Right ventricle myocardium inferior (tissue), 1 donor: ENCODE data around the gene SCN4A. TPM values are rescaled to one million over a fixed set of nuclear protein-coding genes. Genes with fewer than 3 reads are reported as not detected.
"Not testable (repeated sequence)": the region's sequence is repeated elsewhere in the genome, so short reads cannot be mapped to it uniquely, and the experiment has no call there.

Experiments
- ATAC-seq: fragments of 200-7000 bp; cut with Tn5 transposase; one replicate; pipeline ENCODE4 v1.9.1; 2020; ENCODE audit warnings: mild to moderate bottlenecking, moderate library complexity
- DNase-seq: peaks from one replicate; pipeline ENCODE4 v3.0.0; 2021; ENCODE audit errors: missing footprints
- intact Hi-C: fragments of 100-400 bp; cut with DNase I; formaldehyde crosslinking; loops from one replicate; pipeline ENCODE4 v1.11.0; 2022
- long read RNA-seq: library from polyadenylated mRNA; unstranded; transcript quantifications from one replicate; pipeline ENCODE4 v2.0.0, GENCODE V29; 2021
- total RNA-seq: library from RNA; stranded (reverse); fragmentation: NEBNext Ultra II Directional; extraction: Animal tissue kit (Norgen Biotek cat#: 25700); gene quantifications from one replicate; pipeline ENCODE4 v1.2.1, GENCODE V29; 2021
- donor health status: DM: no; HTN: yes; CAD: no; lungs with severe emphysema.

Gene SCN4A
- total RNA-seq, result 0.32 TPM
- long read RNA-seq, result 0 reads

GRCh38 chr17:63972796-63973195 lies at the start of gene SCN4A:
Gene SCN4A, minus strand, starts transcription at chr17:63972918. Its CDS starts 77 bp downstream, at chr17:63972841.
- intact Hi-C loops, result no loop called here
- DNase-seq (peak; percentile 56), ATAC-seq (no peak)

DNA sequence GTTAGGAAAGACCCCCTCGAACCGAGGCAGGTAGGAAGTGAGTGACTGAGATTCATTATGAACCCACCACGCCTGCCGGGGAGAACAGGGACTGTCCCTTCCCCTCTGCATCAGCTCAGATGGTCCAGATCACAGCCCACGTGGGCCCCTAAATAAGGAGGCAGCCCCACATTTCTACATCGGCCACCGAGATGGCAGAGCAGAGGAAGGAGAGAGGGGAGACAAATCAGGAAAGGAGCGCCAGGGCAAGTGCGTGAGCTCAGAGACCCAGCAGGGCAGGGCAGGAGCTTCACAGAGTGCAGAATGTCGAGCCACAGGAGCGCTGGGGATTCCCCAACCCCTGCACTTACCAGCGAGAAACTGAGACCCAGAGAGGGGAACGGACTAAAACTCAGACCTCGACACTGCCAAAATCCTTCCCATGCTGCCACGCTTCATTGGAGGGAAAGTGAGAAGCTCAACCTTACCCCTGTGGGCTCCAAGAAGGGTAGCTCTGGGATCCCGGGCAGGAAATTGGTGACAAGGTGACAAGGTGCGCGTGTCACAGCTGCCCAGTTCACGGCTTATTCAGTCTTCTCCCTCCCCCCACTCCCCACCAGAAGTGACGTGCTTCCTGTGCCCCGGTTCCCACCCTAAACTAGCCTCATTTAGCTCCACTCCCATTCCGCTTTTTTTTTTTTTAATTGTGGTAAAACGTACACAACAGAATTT lies 47.5 kb upstream of the SCN4A start, which contains the start of gene ICAM2:
Gene ICAM2, minus strand, starts transcription at position 578 of the 711 bp plus-strand sequence. CDS start 13,942 bp downstream, outside the sequence.
- intact Hi-C loops, result no loop called here
- ATAC-seq (peak; percentile 58), DNase-seq (peak; percentile 80)

DNA sequence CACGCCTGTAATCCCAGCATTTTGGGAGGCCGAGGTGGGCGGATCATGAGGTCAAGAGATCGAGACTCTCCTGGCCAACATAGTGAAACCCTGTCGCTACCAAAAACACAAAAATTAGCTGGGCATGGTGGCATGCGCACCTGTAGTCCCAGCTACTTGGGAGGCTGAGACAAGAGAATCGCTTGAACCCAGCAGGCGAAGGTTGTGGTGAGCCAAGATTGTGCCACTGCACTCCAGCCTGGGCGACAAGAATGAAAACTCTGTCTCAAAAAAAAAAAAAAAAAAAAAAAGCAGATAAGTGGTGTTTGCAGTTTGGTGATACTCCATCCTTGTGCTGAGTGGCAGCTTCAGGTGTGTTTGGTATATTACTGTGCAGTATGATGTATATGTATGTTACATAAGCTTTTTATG lies 46.8 kb upstream of the SCN4A start:
- intact Hi-C loops, DNase-seq, ATAC-seq: not testable (repeated sequence)

GRCh38 chr17:64017381-64017980 lies 44.8 kb upstream of the SCN4A start:
- DNase-seq, result no peak
- intact Hi-C loops, result no loop called here
- ATAC-seq, result no peak

DNA sequence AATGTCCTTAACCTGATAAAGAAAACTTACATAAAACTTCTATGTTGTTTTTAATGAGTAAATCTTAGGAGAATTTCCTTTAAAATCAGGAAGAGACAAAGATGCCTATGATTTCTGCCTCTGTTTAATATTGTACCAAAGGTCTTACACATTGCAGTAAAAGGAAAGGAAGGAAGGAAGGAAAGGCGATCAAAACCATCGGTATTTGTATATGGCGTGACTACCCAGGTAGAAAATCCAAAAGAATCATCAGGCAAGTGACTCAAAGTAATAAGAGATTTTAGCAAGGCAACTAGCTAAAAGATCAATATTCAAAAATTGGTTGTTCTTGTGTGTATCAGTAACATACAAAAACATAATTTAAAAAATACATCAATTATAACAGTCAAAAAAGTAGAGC lies 44.3 kb upstream of the SCN4A start:
- DNase-seq (no peak), ATAC-seq (no peak)
- intact Hi-C loops, result no loop called here

GRCh38 chr17:64016231-64016784 lies 43.6 kb upstream of the SCN4A start:
- DNase-seq, result no peak
- no peak for ATAC-seq
- intact Hi-C loops, result no loop called here

DNA sequence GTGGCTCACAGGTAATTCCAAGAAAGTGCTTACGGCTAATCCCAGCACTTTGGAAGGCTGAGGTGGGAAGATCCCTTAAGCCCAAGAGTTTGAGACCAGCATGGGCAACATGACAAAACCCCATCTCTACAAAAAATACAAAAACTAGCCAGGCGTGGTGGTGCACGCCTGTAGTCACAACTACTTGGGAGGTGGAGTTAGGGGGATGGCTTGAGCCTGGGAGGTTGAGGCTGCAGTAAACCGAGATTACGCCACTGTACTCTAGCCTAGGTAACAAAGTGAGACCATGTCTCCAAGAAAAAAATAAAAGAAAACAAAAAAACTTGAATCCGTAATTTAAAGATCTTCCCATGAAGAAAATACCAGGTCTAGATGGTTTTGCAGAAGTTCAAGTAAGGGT lies 42.7 kb upstream of the SCN4A start:
- no peak for ATAC-seq
- no peak for DNase-seq
- intact Hi-C loops, result no loop called here

DNA sequence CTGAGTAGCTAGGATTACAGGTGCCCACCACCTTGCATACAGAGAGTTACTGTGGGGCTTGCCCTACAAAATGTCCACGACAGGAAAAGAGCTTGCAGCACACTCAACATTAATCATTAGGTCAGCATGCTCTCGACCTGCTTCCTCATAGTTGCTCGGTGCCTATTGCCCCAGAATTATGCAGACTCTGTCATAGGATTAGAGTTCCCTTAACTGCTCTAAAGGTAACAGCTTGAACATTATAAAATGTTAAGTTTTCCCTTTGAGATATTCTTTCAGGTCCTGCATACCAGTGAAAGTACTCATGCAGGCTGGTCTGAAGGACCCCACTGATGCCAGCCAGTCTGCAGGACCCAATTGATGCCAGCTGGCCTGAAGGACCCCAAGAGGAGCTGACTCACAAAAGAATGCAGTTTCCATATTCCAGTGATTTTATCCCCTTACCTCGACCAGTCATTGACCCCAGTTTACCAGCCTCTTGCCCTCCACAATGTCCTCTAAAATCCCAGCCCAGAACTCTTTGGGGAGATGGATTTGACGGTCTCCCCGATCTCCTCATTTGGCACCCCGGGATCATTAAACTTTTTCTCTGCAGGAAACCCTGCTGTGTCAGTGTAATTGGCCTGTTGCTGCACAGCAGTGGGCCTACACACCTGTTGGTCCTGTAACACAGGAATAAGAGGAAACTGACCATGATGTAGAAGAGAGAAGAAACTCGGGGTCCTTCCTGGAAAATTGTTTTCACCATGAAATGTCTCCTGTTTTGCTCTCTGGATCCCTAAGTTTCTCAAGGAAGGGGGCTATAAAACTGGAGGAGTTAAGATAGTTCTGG lies 37.1 kb upstream of the SCN4A start:
- ATAC-seq (peak; percentile 26), DNase-seq (no peak)
- intact Hi-C loops, result no loop called here

GRCh38 chr17:64008830-64009229 lies 36.1 kb upstream of the SCN4A start:
- DNase-seq, result no peak
- ATAC-seq, result no peak
- intact Hi-C loops, result no loop called here

DNA sequence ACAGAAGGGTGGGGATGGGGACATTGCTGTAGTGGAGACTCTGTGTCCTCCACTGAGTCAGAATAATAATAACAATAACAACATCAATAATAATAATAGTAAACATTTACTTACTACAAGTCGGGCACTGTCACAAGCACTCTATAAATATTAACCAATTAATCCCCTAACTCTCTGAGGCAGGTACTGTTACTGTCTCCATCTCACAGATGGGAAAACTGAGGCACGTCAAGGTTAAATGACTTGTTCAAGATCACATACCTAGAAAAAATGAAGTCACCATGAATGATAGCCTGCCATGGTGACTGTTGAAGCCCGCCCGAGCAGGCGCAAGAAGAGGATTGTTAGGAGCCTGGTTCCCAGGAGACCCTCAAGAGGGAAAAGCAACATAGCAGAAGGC lies 35.6 kb upstream of the SCN4A start:
- ATAC-seq, result no peak
- intact Hi-C loops, result no loop called here

GRCh38 chr17:64007838-64008282 lies 35.1 kb upstream of the SCN4A start:
- intact Hi-C loops, result no loop called here
- DNase-seq (no peak), ATAC-seq (no peak)

More for the DNA sequence above, 35.6 kb upstream of the SCN4A start:
- no peak for DNase-seq

DNA sequence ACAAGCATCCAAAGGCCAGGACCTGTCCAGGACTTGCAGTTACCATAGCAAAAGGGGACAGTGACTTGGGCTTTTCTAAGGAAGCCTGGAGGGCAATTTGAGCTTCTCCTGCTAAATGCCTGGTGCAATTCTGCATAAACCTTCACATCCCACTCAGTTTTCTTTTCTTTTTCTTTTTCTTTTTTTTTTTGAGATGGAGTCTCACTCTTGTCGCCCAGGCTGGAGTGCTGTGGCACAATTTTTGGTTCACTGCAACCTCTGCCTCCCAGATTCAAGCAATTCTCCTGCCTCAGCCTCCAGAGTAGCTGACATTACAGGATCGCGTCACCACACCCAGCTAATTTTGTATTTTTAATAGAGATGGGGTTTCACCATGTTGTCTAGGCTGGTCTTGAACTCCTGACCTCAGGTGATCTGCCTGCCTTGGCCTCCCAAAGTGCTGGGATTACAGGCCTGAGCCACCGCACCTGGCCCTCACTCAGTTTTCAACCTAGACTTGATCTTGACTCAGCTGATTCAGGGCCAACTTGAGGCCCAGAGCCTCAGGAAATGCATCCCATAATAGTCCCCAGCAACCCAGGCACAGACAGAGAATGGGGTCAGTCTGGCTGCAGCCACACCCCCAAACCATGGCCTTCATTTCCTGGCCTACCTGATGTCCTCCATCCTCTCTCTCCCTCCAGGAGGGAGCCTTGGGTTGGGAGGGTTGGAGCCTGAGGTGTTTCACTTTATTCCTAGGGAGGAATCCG lies 34.5 kb upstream of the SCN4A start:
- ATAC-seq, DNase-seq, intact Hi-C loops: not testable (repeated sequence)

DNA sequence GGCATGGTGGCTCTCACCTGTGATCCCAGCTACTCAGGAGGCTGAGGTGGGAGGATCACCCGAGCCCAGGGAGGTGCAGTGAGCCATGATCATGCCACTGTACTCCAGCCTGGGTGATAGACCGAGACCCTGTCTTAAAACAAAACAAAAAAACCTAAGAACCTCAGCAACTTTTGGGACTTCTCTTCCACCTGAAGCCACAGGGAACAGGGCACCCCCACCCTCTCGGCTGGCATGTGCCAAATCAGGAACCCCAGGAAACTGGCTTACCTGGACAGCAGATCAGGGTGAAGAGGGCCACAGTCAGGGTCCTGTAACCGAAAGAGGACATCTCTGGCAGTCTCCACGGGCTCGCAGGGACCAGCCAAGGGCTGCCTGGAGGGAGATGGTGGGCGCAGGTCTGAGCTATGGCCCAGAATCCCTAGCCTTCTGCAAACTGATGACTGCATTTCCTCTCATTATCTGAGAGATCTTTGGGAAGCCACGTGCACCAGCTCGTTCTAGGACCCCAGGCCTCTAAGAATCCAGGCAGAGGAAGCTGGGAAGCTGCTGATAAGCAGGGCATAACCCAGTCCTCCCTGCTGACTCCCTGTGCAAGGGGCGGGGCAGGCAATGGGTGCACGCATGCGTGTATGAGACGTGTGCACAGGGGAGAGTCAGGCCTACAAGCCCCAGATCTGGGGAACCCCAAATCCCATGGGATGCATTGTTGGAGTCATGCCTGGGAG lies 33.8 kb upstream of the SCN4A start:
- ATAC-seq (peak; percentile 75), DNase-seq (peak; percentile 85)
- intact Hi-C loops, result no loop called here

- intact Hi-C loops, result no loop called here
- no peak for ATAC-seq
- no peak for DNase-seq
These were observed 33.0 kb upstream of the SCN4A start for GRCh38 chr17:64005734-64006167.

DNA sequence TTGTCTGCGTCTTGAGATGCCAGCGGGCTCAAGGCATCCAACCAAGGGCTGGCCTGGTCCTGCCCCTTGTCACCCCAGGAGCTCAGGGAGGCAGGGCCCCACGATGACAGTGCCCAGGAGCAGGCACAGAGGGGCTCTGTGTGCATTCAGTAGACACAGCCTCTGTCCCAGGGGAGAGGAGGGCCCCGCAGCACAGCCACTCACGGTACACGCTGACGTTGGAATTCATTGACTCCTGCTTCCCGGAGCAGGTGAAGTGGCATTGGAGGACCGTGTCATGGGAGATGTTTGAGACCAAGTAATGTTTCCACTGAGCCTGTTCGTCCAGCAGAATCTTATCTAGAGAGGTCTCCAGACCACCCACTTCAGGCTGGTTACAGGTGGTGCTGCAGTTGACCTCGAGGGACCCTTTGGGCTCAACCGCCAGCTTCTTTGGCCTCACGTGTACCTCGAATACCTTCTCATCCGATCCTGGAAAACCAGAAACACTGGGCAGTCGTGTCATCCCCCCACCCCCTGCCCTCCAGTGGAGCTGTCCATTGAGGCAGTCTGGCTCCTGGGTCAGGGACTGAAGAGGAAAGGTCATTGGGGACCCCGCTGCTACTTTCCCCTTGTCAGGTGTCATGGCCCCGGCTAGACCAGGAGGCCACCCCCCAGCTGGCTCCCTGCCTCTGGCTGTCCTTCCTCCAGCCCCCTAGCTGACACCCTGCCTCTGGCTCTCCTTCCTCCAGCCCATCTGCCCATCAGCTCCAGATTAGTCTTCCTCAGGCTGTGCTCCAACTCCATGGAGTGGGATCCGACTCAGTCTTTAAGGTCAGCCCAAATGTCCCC lies 32.4 kb upstream of the SCN4A start:
- DNase-seq (no peak), ATAC-seq (no peak)
- intact Hi-C loops, result no loop called here

DNA sequence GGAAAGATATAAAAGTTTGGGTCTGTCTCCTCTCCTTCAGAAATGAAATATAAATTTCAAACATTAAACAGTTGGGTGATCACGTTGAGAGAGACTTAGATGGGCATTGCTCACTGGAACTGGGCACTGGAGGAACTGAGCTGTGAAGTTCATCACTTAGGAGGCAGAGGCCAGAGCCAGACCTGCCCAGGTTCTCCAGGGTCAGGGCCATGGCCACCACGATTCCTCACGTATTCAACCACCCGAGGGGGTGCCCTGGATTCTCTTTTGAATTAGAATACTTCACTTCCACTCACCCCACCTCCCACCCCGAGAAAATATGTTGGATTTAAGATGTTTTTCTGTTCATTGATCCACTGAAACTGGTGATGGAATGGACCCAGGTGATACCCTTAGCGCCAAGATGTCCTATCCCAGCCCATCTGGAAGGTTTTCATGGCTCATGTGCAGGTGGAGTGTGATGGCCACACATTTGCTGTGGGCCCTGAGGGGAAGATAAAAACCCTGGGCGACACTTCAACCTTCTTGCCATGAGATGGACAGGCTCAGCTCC lies 31.6 kb upstream of the SCN4A start:
- ATAC-seq (no peak), DNase-seq (no peak)
- intact Hi-C loops, result no loop called here
